ENCODE data around the gene AHCYL2.
"Not testable (repeated sequence)": the region's sequence is repeated elsewhere in the genome, so short reads cannot be mapped to it uniquely, and the experiment has no call there.

The AHCYL2 gene

DNA sequence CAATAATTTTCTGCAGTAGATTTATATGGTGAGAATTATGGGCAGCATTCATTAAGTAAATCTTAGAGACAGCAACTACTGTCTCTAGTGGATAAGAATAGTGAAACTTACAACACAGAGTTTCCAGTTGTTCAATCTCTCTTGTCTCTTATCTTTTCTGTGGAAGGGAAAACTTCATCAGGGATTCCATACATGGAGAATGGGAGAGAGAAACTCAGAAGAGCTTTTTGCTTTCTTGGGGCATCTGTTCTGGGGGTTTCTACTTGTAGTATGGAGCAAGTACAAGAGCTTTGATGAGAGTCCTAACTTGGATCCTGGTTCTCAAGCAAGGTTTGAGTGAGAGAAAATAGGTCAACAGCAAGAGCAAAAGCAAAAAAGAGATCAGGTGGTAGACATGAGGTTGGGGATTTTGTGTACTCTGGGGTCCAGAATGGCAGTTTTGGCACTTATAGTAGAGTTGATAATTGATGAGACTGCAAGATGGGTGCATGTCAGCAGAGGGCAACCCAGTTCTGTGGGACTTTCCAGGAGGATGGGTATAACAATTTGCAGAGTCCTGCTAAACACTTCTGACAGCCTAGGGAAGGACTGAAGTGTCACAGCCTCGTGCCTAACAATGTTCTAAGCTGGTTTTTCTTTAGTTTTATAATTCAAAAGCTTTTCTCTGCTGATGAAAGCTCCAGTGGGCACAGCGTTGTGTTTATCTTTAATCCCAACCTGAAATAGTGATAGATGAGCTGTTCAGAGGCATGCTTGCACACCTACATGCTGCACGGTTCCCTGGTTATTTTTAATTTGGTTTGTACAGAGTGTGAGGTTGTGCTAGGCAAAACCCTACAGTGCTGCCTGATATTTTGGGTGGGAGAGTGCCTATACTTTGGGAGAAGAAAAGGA lies 177.4 kb downstream of the AHCYL2 start:
- Histone ChIP-seq H3K27me3 (ENCODE audit: insufficient read depth, low read length) (no peaks in the 10 kb centered on the region), H3K27ac (ENCODE audit: low read depth, low read length) (no peak overlapping the region), H3K36me3 (ENCODE audit: insufficient read depth, low read length) (no peaks in the 10 kb centered on the region), H3K4me3 (ENCODE audit: low read depth, low read length) (no peak overlapping the region), H3K4me1 (ENCODE audit: control insufficient read depth, insufficient read depth, low read length, unreplicated experiment) (peaks cover 13% of the 10 kb centered on the region), H2AFZ (ENCODE audit: low read length, unreplicated experiment) (no peak overlapping the region), H3K79me2 (ENCODE audit: control insufficient read depth, insufficient read depth, low read length, unreplicated experiment) (no peaks in the 10 kb centered on the region)

DNA sequence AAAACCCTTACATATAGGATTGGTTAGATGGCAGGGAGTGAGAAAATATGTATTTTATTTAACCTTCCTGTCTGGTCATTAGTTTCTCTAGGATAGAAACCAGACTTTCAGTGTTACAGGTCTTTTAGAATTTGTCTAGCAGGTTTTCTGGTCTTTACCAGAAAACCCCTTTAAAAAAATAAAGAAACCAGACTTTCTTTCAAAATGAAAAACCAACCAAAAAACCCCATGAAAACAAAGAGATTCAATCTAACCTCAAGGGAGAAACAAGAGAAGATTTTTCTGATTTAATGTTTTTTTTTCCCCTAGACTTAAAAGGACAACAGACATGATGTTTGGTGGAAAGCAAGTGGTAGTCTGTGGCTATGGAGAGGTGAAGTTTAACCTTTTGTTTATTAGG lies 180.7 kb downstream of the AHCYL2 start:
- Histone ChIP-seq H3K27me3 (ENCODE audit: insufficient read depth, low read length) (no peaks in the 10 kb centered on the region), H3K27ac (ENCODE audit: low read depth, low read length) (no peak overlapping the region), H3K4me3 (ENCODE audit: low read depth, low read length) (no peak overlapping the region), H2AFZ (ENCODE audit: low read length, unreplicated experiment) (no peak overlapping the region), H3K79me2 (ENCODE audit: control insufficient read depth, insufficient read depth, low read length, unreplicated experiment) (no peaks in the 10 kb centered on the region), H3K4me1 (ENCODE audit: control insufficient read depth, insufficient read depth, low read length, unreplicated experiment) (peaks cover 13% of the 10 kb centered on the region), H3K36me3 (ENCODE audit: insufficient read depth, low read length) (no peaks in the 10 kb centered on the region)

DNA sequence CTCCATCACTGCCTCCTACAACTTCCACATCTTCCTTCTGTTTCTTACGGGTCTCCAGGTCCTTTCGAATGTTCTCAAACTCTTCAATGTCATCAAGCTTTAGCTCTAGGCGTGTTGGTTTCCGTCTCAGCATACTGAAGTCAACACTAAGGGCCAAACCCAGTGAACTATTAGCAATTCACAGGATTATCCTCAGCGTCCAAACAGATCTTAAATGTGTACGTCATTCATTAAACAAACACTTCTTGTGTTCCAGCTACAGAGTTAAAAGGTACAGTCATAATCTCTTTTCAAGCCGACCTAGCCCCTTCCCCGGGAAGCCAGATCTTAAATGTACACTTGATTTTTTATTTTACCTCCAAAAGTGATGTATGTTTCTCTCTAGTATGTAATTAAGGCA lies 185.4 kb downstream of the AHCYL2 start:
- H3K79me2 ChIP-seq (ENCODE audit: control insufficient read depth, insufficient read depth, low read length, unreplicated experiment); H3K27me3 ChIP-seq (ENCODE audit: insufficient read depth, low read length); H3K27ac ChIP-seq (ENCODE audit: low read depth, low read length); H3K36me3 ChIP-seq (ENCODE audit: insufficient read depth, low read length); H2AFZ ChIP-seq (ENCODE audit: low read length, unreplicated experiment); H3K4me3 ChIP-seq (ENCODE audit: low read depth, low read length); H3K4me1 ChIP-seq (ENCODE audit: control insufficient read depth, insufficient read depth, low read length, unreplicated experiment): not testable (repeated sequence)

DNA sequence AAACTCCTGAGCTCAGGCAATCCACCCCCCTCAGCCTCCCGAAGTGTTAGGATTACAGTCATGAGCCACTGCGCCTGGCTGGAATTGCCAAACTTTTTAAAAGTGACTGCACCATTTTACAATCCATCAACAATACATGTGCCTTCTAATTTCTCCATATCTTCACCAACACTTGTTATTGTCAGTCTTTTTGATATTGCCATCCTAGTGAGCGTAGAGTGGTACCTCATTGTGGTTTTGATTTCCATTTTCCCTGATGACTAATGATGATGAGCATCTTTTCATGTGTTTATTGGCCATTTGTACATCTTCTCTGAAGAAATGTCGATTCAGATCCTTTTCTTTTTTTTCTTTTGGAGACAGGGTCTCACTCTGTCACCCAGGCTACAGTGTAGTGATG lies 187.7 kb downstream of the AHCYL2 start:
- H3K36me3 ChIP-seq (ENCODE audit: insufficient read depth, low read length): 0 out of 2 replicates have a peak, but pooled peaks cover 3% of the 10 kb centered on the region
- no peak overlapping the region for H3K4me3 ChIP-seq (ENCODE audit: low read depth, low read length)
- H3K27ac ChIP-seq (ENCODE audit: low read depth, low read length): no peak overlapping the region
- no peaks in the 10 kb centered on the region for H3K27me3 ChIP-seq (ENCODE audit: insufficient read depth, low read length)
- no peaks in the 10 kb centered on the region for H3K4me1 ChIP-seq (ENCODE audit: control insufficient read depth, insufficient read depth, low read length, unreplicated experiment)
- H2AFZ ChIP-seq (ENCODE audit: low read length, unreplicated experiment): no peak overlapping the region
- no peaks in the 10 kb centered on the region for H3K79me2 ChIP-seq (ENCODE audit: control insufficient read depth, insufficient read depth, low read length, unreplicated experiment)

DNA sequence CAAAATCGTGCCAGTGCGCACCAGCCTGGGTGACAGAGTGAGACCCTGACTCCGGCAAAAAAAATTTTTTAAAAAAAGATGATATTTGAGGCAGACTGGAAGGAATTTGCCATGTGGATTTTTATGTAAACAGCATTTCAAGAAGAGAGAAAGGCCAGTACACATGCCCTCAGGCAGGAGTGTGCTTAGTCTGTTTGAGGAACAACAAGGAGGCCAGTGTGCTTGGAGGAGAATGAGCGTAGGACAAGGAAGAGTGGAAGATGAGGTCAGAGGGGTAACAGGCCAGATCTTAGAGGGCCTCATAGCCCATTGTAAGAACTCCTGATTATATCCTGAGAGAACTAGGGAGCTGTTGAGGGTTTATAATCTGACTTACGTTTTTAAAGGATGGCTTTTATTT lies 192.2 kb downstream of the AHCYL2 start:
- Histone ChIP-seq H3K36me3 (ENCODE audit: insufficient read depth, low read length) (0 out of 2 replicates have a peak, but pooled peaks cover 3% of the 10 kb centered on the region), H3K27me3 (ENCODE audit: insufficient read depth, low read length) (no peaks in the 10 kb centered on the region), H3K27ac (ENCODE audit: low read depth, low read length) (no peak overlapping the region), H3K4me3 (ENCODE audit: low read depth, low read length) (no peak overlapping the region), H2AFZ (ENCODE audit: low read length, unreplicated experiment) (no peak overlapping the region), H3K4me1 (ENCODE audit: control insufficient read depth, insufficient read depth, low read length, unreplicated experiment) (no peaks in the 10 kb centered on the region), H3K79me2 (ENCODE audit: control insufficient read depth, insufficient read depth, low read length, unreplicated experiment) (no peaks in the 10 kb centered on the region)

DNA sequence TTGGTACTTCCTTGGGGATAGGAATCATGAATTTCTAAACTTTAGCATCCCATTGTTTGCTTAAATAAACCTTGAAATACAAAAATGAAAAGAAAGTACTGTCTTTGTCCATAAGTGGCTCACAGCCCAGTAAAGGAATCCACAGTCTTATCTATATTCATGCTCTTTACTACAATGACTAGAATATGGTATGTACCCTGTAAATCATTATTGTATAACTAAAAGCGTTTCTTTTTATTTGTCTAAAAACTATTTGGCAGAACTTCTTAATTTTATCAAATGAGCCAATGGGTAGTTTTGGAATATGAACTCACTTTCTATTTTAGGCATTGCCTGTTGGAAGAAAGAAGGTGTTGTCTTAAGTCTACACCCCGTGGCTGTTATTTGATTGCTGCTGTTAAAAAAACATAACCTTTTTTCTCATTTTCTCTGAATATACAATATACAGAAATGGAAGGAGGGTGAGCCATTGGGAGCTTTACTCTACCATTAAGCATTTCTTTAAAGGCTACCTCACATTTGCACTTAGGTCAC lies 197.0 kb downstream of the AHCYL2 start:
- H3K27me3 ChIP-seq (ENCODE audit: insufficient read depth, low read length): no peaks in the 10 kb centered on the region
- no peaks in the 10 kb centered on the region for H3K36me3 ChIP-seq (ENCODE audit: insufficient read depth, low read length)

DNA sequence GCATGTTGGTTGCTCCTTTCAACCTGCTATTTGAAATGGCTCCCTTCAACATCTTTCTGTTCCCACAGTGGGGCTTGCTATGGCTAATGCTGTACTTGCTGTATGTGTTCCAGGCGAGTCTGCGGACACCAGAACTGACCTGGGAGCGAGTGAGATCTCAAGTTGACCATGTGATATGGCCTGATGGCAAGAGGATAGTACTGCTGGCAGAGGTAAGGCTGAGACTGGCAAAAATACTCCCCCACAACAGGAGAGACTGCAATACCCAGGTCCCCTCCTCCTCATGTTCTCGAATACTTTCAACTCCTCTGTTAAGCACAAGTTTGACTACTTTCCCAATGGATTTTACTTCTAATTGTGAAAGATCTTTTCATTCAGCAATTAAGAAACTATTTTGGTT lies 197.9 kb downstream of the AHCYL2 start:
- H3K36me3 ChIP-seq (ENCODE audit: insufficient read depth, low read length): no peaks in the 10 kb centered on the region
- no peak overlapping the region for H3K4me3 ChIP-seq (ENCODE audit: low read depth, low read length)
- no peaks in the 10 kb centered on the region for H3K27me3 ChIP-seq (ENCODE audit: insufficient read depth, low read length)
- no peaks in the 10 kb centered on the region for H3K79me2 ChIP-seq (ENCODE audit: control insufficient read depth, insufficient read depth, low read length, unreplicated experiment)
- peaks cover 2% of the 10 kb centered on the region for H3K4me1 ChIP-seq (ENCODE audit: control insufficient read depth, insufficient read depth, low read length, unreplicated experiment)
- H2AFZ ChIP-seq (ENCODE audit: low read length, unreplicated experiment): no peak overlapping the region
- no peak overlapping the region for H3K27ac ChIP-seq (ENCODE audit: low read depth, low read length)

More for the DNA sequence above, 197.0 kb downstream of the AHCYL2 start:
- no peaks in the 10 kb centered on the region for H3K79me2 ChIP-seq (ENCODE audit: control insufficient read depth, insufficient read depth, low read length, unreplicated experiment)
- H3K4me3 ChIP-seq (ENCODE audit: low read depth, low read length): no peak overlapping the region
- H2AFZ ChIP-seq (ENCODE audit: low read length, unreplicated experiment): no peak overlapping the region
- no peak overlapping the region for H3K27ac ChIP-seq (ENCODE audit: low read depth, low read length)
- no peaks in the 10 kb centered on the region for H3K4me1 ChIP-seq (ENCODE audit: control insufficient read depth, insufficient read depth, low read length, unreplicated experiment)

GRCh38 chr7:129423700-129424410 lies 199.0 kb downstream of the AHCYL2 start:
- no peaks in the 10 kb centered on the region for H3K79me2 ChIP-seq (ENCODE audit: control insufficient read depth, insufficient read depth, low read length, unreplicated experiment)
- no peaks in the 10 kb centered on the region for H3K36me3 ChIP-seq (ENCODE audit: insufficient read depth, low read length)
- no peak overlapping the region for H3K4me3 ChIP-seq (ENCODE audit: low read depth, low read length)
- no peak overlapping the region for H2AFZ ChIP-seq (ENCODE audit: low read length, unreplicated experiment)
- H3K27ac ChIP-seq (ENCODE audit: low read depth, low read length): no peak overlapping the region
- H3K4me1 ChIP-seq (ENCODE audit: control insufficient read depth, insufficient read depth, low read length, unreplicated experiment): peaks cover 4% of the 10 kb centered on the region
- no peaks in the 10 kb centered on the region for H3K27me3 ChIP-seq (ENCODE audit: insufficient read depth, low read length)

GRCh38 chr7:129426482-129426881 lies 201.7 kb downstream of the AHCYL2 start:
- H3K4me3 ChIP-seq (ENCODE audit: low read depth, low read length): no peak overlapping the region
- H2AFZ ChIP-seq (ENCODE audit: low read length, unreplicated experiment): no peak overlapping the region
- no peaks in the 10 kb centered on the region for H3K36me3 ChIP-seq (ENCODE audit: insufficient read depth, low read length)
- H3K4me1 ChIP-seq (ENCODE audit: control insufficient read depth, insufficient read depth, low read length, unreplicated experiment): peaks cover 4% of the 10 kb centered on the region
- no peaks in the 10 kb centered on the region for H3K27me3 ChIP-seq (ENCODE audit: insufficient read depth, low read length)
- H3K27ac ChIP-seq (ENCODE audit: low read depth, low read length): no peak overlapping the region
- H3K79me2 ChIP-seq (ENCODE audit: control insufficient read depth, insufficient read depth, low read length, unreplicated experiment): no peaks in the 10 kb centered on the region

DNA sequence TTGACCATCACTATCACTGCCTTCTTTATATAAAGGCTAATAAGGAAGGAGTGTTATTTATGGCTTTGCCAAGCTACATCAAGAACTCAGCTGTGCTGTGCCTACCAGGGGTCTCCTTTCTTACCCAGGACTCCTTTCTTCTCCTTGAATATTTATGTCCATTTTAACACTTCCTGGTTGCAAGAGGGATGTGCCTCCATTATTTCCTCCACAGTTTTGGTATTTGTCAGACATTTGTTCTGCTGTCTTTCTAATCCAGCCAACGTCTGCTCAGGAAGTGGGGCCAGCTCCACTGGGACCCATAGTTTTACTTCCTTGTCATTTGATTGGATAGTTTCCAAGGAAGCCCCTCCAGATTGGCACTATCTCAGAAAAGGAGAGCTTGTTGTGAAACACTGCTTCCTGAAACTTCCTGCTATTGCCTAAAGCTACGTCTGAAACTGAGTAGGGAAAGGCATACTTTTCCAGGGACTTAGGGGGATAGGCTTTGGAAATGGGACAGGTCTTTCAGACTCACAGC lies 202.8 kb downstream of the AHCYL2 start:
- peaks cover 4% of the 10 kb centered on the region for H3K4me1 ChIP-seq (ENCODE audit: control insufficient read depth, insufficient read depth, low read length, unreplicated experiment)
- no peaks in the 10 kb centered on the region for H3K79me2 ChIP-seq (ENCODE audit: control insufficient read depth, insufficient read depth, low read length, unreplicated experiment)
- no peaks in the 10 kb centered on the region for H3K36me3 ChIP-seq (ENCODE audit: insufficient read depth, low read length)
- no peak overlapping the region for H2AFZ ChIP-seq (ENCODE audit: low read length, unreplicated experiment)
- H3K27ac ChIP-seq (ENCODE audit: low read depth, low read length): no peak overlapping the region
- no peaks in the 10 kb centered on the region for H3K27me3 ChIP-seq (ENCODE audit: insufficient read depth, low read length)
- no peak overlapping the region for H3K4me3 ChIP-seq (ENCODE audit: low read depth, low read length)

All from ACC112 (cell line).